Measurements from ENCODE around the gene PTPRM.

PTPRM gene

DNA sequence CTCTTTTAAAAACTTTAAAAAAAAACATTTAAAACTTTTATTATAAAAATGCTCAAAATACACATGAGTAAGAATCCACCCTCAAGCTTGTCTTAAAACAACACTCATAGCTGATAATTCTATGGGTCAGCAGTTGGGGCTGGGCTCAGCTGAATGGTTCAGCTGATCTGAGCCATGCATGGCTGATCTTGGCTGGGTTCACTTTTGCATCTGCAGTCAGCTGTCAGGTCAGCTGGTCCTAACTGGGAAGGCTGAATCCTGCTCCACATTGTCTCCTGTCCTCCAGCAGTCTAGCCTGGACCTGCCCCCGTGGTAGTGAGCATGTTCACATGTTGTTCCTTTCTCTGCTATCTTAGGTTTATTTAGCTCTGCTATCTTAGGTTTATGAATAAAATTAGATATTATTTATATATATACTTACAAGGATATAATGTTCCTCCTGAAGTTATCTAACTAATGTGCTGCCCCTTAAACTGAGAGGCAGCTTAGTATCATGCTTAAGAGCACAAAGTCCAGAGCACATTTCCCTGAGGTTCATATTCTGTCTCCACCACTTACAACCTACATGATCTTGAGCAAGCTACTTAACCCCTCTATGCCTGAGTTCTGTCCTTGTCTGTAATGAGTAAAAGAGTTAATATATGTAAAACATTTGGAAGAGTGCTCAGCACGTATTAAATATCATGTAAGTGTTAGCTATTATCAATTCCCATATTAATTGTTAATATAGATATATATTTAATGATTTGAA, 309.4 kb downstream of the PTPRM start:
- peaks cover 4% of the 10 kb centered on the region for H3K27me3 Mint-ChIP-seq (ENCODE audit: low read depth, poor library complexity)
- DNase-seq, result no peak
- no peak overlapping the region for H3K4me3 Mint-ChIP-seq
- H3K9me3 Mint-ChIP-seq, result peaks cover 4% of the 10 kb centered on the region
- H3K4me1 Mint-ChIP-seq, result peaks cover 32% of the 10 kb centered on the region
- no peak overlapping the region for H3K27ac Mint-ChIP-seq
- no peak for TF ChIP-seq CTCF (IDR thresholded peaks at IDR 0.05)
- peaks cover 5% of the 10 kb centered on the region for H3K36me3 Mint-ChIP-seq (ENCODE audit: low read depth)

- Mint-ChIP-seq H3K4me3 (no peak overlapping the region), H3K9me3 (peaks cover 4% of the 10 kb centered on the region), H3K27ac (no peak overlapping the region), H3K4me1 (peaks cover 32% of the 10 kb centered on the region), H3K27me3 (ENCODE audit: low read depth, poor library complexity) (peaks cover 6% of the 10 kb centered on the region), H3K36me3 (ENCODE audit: low read depth) (peaks cover 5% of the 10 kb centered on the region)
- no peak for TF ChIP-seq CTCF (IDR thresholded peaks at IDR 0.05)
- DNase-seq, result no peak
Measured at GRCh38 chr18:7877609-7878008, 310.5 kb downstream of the PTPRM start.

GRCh38 chr18:7878265-7879211, 311.4 kb downstream of the PTPRM start:
- H3K27me3 Mint-ChIP-seq (ENCODE audit: low read depth, poor library complexity), result peaks cover 6% of the 10 kb centered on the region
- peaks cover 32% of the 10 kb centered on the region for H3K4me1 Mint-ChIP-seq
- TF ChIP-seq CTCF (IDR thresholded peaks at IDR 0.05), result no peak
- DNase-seq, result no peak
- peaks cover 4% of the 10 kb centered on the region for H3K9me3 Mint-ChIP-seq
- H3K4me3 Mint-ChIP-seq, result no peak overlapping the region
- H3K36me3 Mint-ChIP-seq (ENCODE audit: low read depth), result peaks cover 5% of the 10 kb centered on the region
- no peak overlapping the region for H3K27ac Mint-ChIP-seq

DNA sequence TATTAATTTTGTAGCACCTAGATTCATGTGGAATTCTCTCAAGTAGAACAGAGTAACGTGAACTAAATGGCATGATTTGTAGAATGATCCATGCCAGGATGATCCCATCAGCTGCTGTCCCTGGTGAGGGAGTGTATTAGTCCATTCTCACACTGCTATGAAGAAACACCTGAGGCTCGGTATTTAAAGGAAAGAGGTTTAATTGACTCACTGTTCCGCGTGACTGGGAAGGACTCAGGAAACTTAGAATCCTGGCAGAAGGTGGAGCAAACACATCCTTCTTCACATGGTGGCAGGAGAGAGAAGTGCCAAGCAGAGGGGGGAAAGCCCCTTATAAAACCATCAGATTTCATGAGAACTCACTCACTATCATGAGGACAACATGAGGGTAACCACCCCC, 312.6 kb downstream of the PTPRM start:
- peak overlapping the region; percentile 8 for H3K27ac Mint-ChIP-seq
- H3K9me3 Mint-ChIP-seq, result peaks cover 4% of the 10 kb centered on the region
- H3K36me3 Mint-ChIP-seq (ENCODE audit: low read depth), result peaks cover 5% of the 10 kb centered on the region
- DNase-seq, result no peak
- H3K4me1 Mint-ChIP-seq, result peaks cover 36% of the 10 kb centered on the region
- no peak for TF ChIP-seq CTCF (IDR thresholded peaks at IDR 0.05)
- H3K27me3 Mint-ChIP-seq (ENCODE audit: low read depth, poor library complexity), result peaks cover 9% of the 10 kb centered on the region
- H3K4me3 Mint-ChIP-seq, result no peak overlapping the region

DNA sequence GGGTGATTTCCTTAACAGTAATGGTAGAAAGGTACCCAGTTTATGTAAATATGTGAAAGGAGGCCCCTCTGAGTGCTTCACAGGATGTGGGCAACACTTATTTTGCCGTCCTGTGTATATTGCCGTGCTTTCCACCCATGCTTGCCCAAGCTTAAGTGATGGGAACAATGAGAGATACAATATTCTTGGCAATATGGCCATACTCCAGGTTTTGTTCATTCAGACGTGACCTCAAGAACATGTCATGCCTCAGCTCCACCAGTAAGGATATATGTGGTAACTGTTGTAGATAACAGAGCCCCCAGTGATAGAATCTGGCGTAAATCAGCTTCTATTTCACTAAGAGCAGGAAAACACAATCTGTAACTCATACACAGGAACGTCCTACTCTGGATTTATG, 318.7 kb downstream of the PTPRM start:
- peaks cover 7% of the 10 kb centered on the region for H3K36me3 Mint-ChIP-seq (ENCODE audit: low read depth)
- H3K4me3 Mint-ChIP-seq, result no peak overlapping the region
- no peak for DNase-seq
- TF ChIP-seq CTCF (IDR thresholded peaks at IDR 0.05), result no peak
- no peak overlapping the region for H3K27ac Mint-ChIP-seq
- no peaks in the 10 kb centered on the region for H3K9me3 Mint-ChIP-seq
- H3K27me3 Mint-ChIP-seq (ENCODE audit: low read depth, poor library complexity), result peaks cover 11% of the 10 kb centered on the region
- H3K4me1 Mint-ChIP-seq, result peaks cover 18% of the 10 kb centered on the region
